Psoas muscle (tissue), 8 donors: ENCODE measurements around the gene LCOR. TPM values are rescaled to one million over a fixed set of nuclear protein-coding genes. Genes with fewer than 3 reads are reported as not detected.

Source experiments
- ATAC-seq, 4 donors: fragments of 200-7000 bp; cut with Tn5 transposase; one replicate each; pipeline ENCODE4 v1.9.1; 2020; ENCODE audit warnings: moderate library complexity in 3 of 4, mild to moderate bottlenecking in 2 of 4
- DNase-seq, 2 donors: peaks; one replicate each; pipeline ENCODE4 v3.0.0-alpha.2; 2020
- H3K27ac ChIP-seq: fragments of 200-600 bp; one replicate; pipeline ENCODE4 v1.8.0; 2022
- H3K27me3 ChIP-seq, 3 donors: fragments of 200-600 bp in 1 of 3; one replicate each; pipeline versions ENCODE4 v1.6.1 to v1.8.0; 2013 to 2022; ENCODE audit warnings: low read length in 2 of 3, mild to moderate bottlenecking in 2 of 3, moderate library complexity in 1 of 3; ENCODE audit not compliant: insufficient read depth in 3 of 3
- H3K36me3 ChIP-seq, 2 donors: fragments of 200-600 bp in 1 of 2; one replicate each; pipeline versions ENCODE4 v1.6.1 to v1.8.0; 2013 to 2022; ENCODE audit warnings: low read depth in 1 of 2, mild to moderate bottlenecking in 1 of 2, moderate library complexity in 1 of 2; ENCODE audit not compliant: insufficient read depth in 1 of 2
- H3K4me1 ChIP-seq: fragments of 200-600 bp; one replicate; pipeline ENCODE4 v1.8.0; 2022
- H3K4me3 ChIP-seq: fragments of 200-600 bp; one replicate; pipeline ENCODE4 v1.8.0; 2022; ENCODE audit warnings: mild to moderate bottlenecking
- H3K9me3 ChIP-seq: fragments of 200-600 bp; one replicate; pipeline ENCODE4 v1.8.0; 2022
- WGBS, 3 donors: extraction: QIAGEN DNeasy Blood & Tissue Kit; methylation state at CpG; one replicate each; pipeline versions ENCODE4 v1.1.6 to v1.1.7; 2013; 5-methylcytosine and 5-hydroxymethylcytosine counted together
- intact Hi-C, 2 donors: fragments of 100-400 bp; cut with DNase I; formaldehyde crosslinking; loops; one replicate each; pipeline versions ENCODE4 v1.11.0 to v1.14.2; 2022
- polyA plus RNA-seq, 3 donors: library from polyadenylated mRNA; stranded (reverse); fragments of 200-250 nt; gene quantifications; one replicate each; pipeline ENCODE4 v1.2.3, GENCODE V29; 2013
- total RNA-seq, 4 donors: library from RNA; stranded (reverse); fragmentation: NEBNext Ultra II Directional in 2 of 4; extraction: Animal tissue kit (Norgen Biotek cat#: 25700) in 2 of 4; gene quantifications; one replicate each; pipeline versions ENCODE4 v1.2.1 to v1.2.4, GENCODE V29; 2021 to 2023
- TF ChIP-seq, protein P1 (sequence below): fragments of 200-600 bp; IDR thresholded peaks from one replicate; pipeline ENCODE4 v1.8.0; 2022; ENCODE audit warnings: antibody characterized with exemption
- donor health status: healthy with polysubstance abuse.
- donor health status: DM: no; HTN: no; CAD: no; lungs with moderate emphysema.
- donor health status: Bipolar disorder and iron deficiency.
- donor health status: healthy.
- donor health status: DM: yes; HTN: yes; CAD: no.
- donor health status: DM: no; HTN: no; CAD: no.
- donor health status: DM: no; HTN: no; CAD: no.
- donor health status: DM: yes; HTN: yes; CAD: no.

The LCOR gene
- total and polyA plus RNA-seq, 7 donors = 1.7 to 30.4 (median 13.6) TPM

DNA sequence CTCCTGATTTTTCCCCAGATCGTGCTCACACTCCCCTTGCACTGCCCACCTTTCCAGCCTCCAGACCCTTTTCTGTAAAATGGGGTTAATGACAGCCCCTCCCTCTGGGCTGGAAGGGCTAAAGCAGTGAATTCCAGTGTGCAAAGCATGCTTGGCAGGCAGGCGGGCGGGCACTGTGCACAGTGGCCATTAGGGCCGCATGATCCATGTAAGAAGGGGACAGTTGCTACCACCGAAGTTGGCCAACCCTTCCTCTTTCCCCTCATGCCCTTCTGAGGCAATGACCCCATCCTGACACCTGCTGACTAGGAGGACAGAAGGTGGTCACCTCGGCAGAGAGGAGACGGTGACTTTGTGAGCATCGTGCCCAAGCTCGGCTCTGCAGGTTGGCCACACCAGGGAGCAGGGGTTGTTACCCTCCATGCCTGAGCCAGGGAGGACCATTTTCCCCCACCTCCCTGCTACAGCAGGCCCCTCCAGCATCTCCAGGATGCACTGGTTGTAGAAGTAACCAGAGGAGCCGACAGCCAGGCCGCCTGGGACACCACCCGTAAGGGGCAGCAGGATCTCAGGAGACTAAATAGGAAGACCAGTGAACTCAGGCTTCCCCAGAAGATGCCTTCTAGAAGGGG lies 187.2 kb downstream of the LCOR start:
- ATAC-seq (no peak), DNase-seq (no peak)
- H3K27ac ChIP-seq = peak overlapping the region; percentile 91
- no peaks in the 10 kb centered on the region for H3K27me3 ChIP-seq
- H3K4me3 ChIP-seq = no peak overlapping the region
- no peaks in the 10 kb centered on the region for H3K9me3 ChIP-seq
- 82 to 85% (median 85%) methylated on average over 12 of the region's 12 CpGs for WGBS, 3 donors
- intact Hi-C loops = loop anchor here in 1 of 2 donors (10.0 kb wide), 1 partner anchor 65 kb away; no protein-coding TSS in a partner anchor
- no peaks in the 10 kb centered on the region for H3K36me3 ChIP-seq
- TF ChIP-seq, protein P1, sequence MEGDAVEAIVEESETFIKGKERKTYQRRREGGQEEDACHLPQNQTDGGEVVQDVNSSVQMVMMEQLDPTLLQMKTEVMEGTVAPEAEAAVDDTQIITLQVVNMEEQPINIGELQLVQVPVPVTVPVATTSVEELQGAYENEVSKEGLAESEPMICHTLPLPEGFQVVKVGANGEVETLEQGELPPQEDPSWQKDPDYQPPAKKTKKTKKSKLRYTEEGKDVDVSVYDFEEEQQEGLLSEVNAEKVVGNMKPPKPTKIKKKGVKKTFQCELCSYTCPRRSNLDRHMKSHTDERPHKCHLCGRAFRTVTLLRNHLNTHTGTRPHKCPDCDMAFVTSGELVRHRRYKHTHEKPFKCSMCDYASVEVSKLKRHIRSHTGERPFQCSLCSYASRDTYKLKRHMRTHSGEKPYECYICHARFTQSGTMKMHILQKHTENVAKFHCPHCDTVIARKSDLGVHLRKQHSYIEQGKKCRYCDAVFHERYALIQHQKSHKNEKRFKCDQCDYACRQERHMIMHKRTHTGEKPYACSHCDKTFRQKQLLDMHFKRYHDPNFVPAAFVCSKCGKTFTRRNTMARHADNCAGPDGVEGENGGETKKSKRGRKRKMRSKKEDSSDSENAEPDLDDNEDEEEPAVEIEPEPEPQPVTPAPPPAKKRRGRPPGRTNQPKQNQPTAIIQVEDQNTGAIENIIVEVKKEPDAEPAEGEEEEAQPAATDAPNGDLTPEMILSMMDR = no peak
- H3K4me1 ChIP-seq = peaks cover 33% of the 10 kb centered on the region

DNA sequence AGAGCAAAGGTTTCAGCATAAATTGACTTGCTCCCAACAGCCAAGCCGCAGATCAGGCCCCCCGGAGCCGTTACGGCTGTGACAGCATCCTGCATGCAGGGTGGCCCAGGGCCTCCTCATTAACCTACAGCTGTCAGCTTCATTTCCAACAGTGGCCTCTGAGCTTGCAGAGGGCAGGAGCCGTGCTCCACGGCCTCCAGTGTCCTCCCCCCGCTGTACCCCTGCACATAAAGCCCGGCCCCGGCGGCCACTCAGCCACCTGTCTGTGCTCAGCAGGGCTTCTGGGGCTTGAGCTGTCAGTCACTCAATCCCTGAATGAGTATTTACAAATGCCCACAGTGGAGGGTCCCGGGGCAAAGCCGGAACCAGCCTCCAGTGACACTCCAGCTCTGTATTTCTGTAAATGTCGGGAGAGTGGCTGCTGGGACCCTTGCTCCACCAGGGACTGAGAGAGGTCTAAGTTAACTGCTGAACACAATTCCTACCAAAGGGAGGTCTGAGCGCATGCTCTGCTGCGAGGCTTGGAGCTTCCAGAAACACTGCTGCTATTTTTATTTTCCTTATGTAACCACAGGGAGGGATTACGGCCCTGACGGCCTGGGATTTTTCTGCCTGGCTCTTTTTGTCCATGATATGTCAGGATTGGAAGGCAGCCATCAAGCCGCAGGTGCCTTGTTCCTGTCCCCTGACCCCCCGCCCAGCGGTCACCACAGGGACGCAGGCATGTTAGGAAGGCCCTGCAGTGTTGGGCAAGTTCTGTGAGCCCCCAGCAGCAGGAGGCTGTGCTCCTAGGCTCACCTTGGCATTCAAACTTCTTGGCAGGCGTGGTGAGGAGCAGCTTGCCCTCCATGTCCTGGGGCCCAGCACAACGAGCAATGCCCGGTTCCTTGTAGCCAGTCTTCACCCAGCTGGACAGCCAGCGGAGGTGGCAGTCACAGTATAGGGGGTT lies 188.6 kb downstream of the LCOR start:
- WGBS, 3 donors = 18 to 25% (median 20%) methylated on average over 25 of the region's 25 CpGs
- peaks cover 34% of the 10 kb centered on the region for H3K4me1 ChIP-seq
- peak; percentile 73 to 79 (median 76) for ATAC-seq
- peak in 1 of 2 donors; percentile 74 for DNase-seq
- TF ChIP-seq, protein P1 = no peak
- no peaks in the 10 kb centered on the region for H3K27me3 ChIP-seq
- peak overlapping the region; percentile 91 for H3K27ac ChIP-seq
- H3K36me3 ChIP-seq = no peaks in the 10 kb centered on the region
- H3K9me3 ChIP-seq = no peaks in the 10 kb centered on the region
- peak overlapping the region; percentile 37 for H3K4me3 ChIP-seq
- intact Hi-C loops = loop anchor here (5.0 to 10.0 kb wide), 4 partner anchors 108 to 626 kb away; no protein-coding TSS in a partner anchor

DNA sequence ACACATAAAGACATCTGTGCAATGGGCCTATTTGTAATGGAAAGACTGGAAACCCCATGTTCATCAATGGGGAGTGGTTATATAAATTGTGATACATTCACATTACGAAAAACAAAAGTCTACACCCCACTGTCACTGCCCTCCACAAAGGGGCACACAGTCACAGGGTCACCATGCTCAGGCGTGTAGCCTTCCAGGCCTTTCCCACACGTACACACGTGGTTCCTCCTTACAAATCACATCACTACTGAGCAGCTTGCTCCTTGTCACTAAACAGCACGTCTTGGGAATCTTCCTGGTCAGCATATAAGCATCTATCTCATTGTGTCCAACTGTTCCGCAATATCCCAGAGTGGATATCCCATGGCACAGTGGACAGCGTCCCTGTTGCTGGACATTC lies 190.5 kb downstream of the LCOR start:
- no peaks in the 10 kb centered on the region for H3K36me3 ChIP-seq
- H3K9me3 ChIP-seq = no peaks in the 10 kb centered on the region
- TF ChIP-seq, protein P1 = no peak
- intact Hi-C loops = loop anchor here (5.0 to 10.0 kb wide), 4 partner anchors 110 to 628 kb away; no protein-coding TSS in a partner anchor
- ATAC-seq (no peak), DNase-seq (no peak)
- WGBS, 3 donors = 87 to 94% (median 92%) methylated on average over 7 of the region's 7 CpGs
- peak overlapping the region; percentile 91 for H3K27ac ChIP-seq
- no peak overlapping the region for H3K4me3 ChIP-seq
- H3K4me1 ChIP-seq = peaks cover 36% of the 10 kb centered on the region
- no peaks in the 10 kb centered on the region for H3K27me3 ChIP-seq

DNA sequence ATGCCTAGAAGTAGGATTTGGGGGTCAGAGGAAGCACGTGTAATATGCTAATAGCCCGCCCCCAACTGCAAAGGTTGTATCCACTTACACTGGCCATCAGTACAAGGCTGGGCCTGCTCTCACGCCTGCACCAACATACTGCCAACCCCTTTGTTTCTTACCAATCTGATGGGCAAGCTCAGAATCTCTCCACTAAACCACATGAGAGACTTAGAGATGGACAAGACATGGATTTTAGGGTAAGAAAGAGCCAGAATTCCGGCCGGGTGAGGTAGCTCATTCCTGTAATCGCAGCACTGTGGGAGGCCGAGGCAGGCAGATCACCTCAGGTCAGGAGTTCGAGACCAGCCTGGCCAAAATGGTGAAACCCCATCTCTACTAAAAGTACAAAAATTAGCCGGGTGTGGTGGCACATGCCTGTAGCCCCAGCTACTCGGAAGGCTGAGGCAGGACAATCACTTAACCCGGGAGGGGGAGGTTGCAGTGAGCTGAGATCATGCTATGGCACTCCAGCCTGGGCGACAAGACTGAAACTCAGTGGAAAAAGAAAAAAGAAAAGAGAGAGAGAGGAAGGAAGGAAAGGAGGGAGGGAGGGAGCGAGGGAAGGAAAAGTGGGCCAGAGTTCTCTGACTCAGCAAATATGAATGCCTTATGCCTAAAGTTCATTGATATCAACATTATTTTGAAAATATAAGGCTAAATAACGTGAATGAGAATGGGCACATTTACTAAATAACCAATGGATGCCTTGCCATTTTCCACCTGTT lies 191.5 kb downstream of the LCOR start:
- Histone ChIP-seq H3K27ac (peak overlapping the region; percentile 91), H3K27me3 (no peaks in the 10 kb centered on the region), H3K9me3 (no peaks in the 10 kb centered on the region), H3K4me3 (no peak overlapping the region), H3K4me1 (peaks cover 36% of the 10 kb centered on the region), H3K36me3 (no peaks in the 10 kb centered on the region)
- intact Hi-C loops = loop anchor here (2.0 to 10.0 kb wide), 6 partner anchors 111 to 629 kb away; no protein-coding TSS in a partner anchor
- ATAC-seq = peak in 2 of 4 donors; percentile 0 to 4
- TF ChIP-seq, protein P1 = no peak
- 54 to 72% (median 56%) methylated on average over 14 of the region's 14 CpGs for WGBS, 3 donors
- DNase-seq = no peak
